NB4 (cell line): ENCODE data around the gene TXNDC8.

Experiments
- CTCF ChIP-seq: IDR thresholded peaks from one replicate; pipeline ENCODE4 v1.5.1; 2012; ENCODE audit warnings: low read depth, low read length
- MAX ChIP-seq: IDR thresholded peaks from 2 replicates; pipeline ENCODE4 v1.6.1; 2011; ENCODE audit warnings: low read depth, low read length
- POLR2A ChIP-seq: IDR thresholded peaks from 2 replicates; pipeline ENCODE4 v1.6.1; 2011; ENCODE audit warnings: mild to moderate bottlenecking; ENCODE audit not compliant: insufficient read length; ENCODE audit errors: extremely low read depth

GRCh38 chr9:110287289-110287680 is 50.4 kb downstream of the TXNDC8 start:
- no peak for TF ChIP-seq CTCF
- TF ChIP-seq MAX = no peak
- TF ChIP-seq POLR2A = no peak
